Endodermal cell (in vitro differentiated cells): ENCODE data around the gene IQCE. TPM values are rescaled to one million over a fixed set of nuclear protein-coding genes. Genes with fewer than 3 reads are reported as not detected.
A peak's percentile ranks its signal among the peaks of the same experiment; 100 is the strongest.
"Not testable (repeated sequence)": the region's sequence is repeated elsewhere in the genome, so short reads cannot be mapped to it uniquely, and the experiment has no call there.

ENCODE experiments used
- DNase-seq: peaks from one replicate; pipeline ENCODE4 v3.0.0-alpha.2; 2017
- H3K27ac ChIP-seq: 2 replicates; pipeline ENCODE4 v1.5.1; 2013; ENCODE audit warnings: mild to moderate bottlenecking, low read depth, low read length, moderate library complexity
- H3K27me3 ChIP-seq: 2 replicates; pipeline ENCODE4 v1.6.1; 2013; ENCODE audit warnings: mild to moderate bottlenecking, low read length, moderate library complexity; ENCODE audit not compliant: insufficient read depth, control insufficient read depth, poor library complexity, severe bottlenecking
- H3K36me3 ChIP-seq: 2 replicates; pipeline ENCODE4 v1.7.0; 2013; ENCODE audit warnings: mild to moderate bottlenecking, low read length, moderate library complexity; ENCODE audit not compliant: control insufficient read depth, insufficient read depth
- H3K4me1 ChIP-seq: one replicate; pipeline ENCODE4 v1.7.0; 2013; ENCODE audit warnings: low read length; ENCODE audit not compliant: control insufficient read depth, insufficient read depth
- H3K4me3 ChIP-seq: 2 replicates; pipeline ENCODE4 v1.5.1; 2013; ENCODE audit warnings: mild to moderate bottlenecking, low read length, moderate library complexity
- H3K9ac ChIP-seq: 2 replicates; pipeline ENCODE4 v1.6.1; 2013; ENCODE audit warnings: mild to moderate bottlenecking, low read length, moderate library complexity; ENCODE audit not compliant: poor library complexity, severe bottlenecking; ENCODE audit errors: extremely low read depth
- H3K9me3 ChIP-seq: 2 replicates; pipeline ENCODE4 v1.6.1; 2013; ENCODE audit warnings: mild to moderate bottlenecking, low read length, moderate library complexity; ENCODE audit not compliant: control insufficient read depth
- H3K27ac Mint-ChIP-seq: 2 replicates; pipeline ENCODE4 v1.8.0; 2020; ENCODE audit warnings: mixed read lengths
- H3K27me3 Mint-ChIP-seq: 2 replicates; pipeline ENCODE4 v1.8.0; 2021; ENCODE audit warnings: mild to moderate bottlenecking, mixed read lengths; ENCODE audit not compliant: insufficient read depth
- H3K36me3 Mint-ChIP-seq: 2 replicates; pipeline ENCODE4 v1.8.0; 2020; ENCODE audit warnings: low read depth, mixed read lengths
- H3K4me1 Mint-ChIP-seq: 2 replicates; pipeline ENCODE4 v1.8.0; 2020; ENCODE audit warnings: mixed read lengths
- H3K4me3 Mint-ChIP-seq: 2 replicates; pipeline ENCODE4 v1.8.0; 2020; ENCODE audit warnings: mild to moderate bottlenecking, moderate library complexity, mixed read lengths
- H3K9me3 Mint-ChIP-seq: 2 replicates; pipeline ENCODE4 v1.8.0; 2020; ENCODE audit warnings: mild to moderate bottlenecking, mixed read lengths
- CTCF ChIP-seq: fragments of 200-600 bp; sonication (generic); conservative IDR thresholded peaks from 2 replicates; pipeline ENCODE4 v1.5.0; 2021; ENCODE audit warnings: antibody characterized with exemption, mild to moderate bottlenecking
- WGBS, 2 experiments: methylation state at CpG; one replicate each; pipeline versions ENCODE4 v1.1.5 to v1.1.7; 2013; ENCODE audit warnings: missing lambda C conversion rate in 2 of 2, mixed read lengths in 1 of 2; ENCODE audit not compliant: insufficient coverage in 1 of 2, insufficient read length in 1 of 2; 5-methylcytosine and 5-hydroxymethylcytosine counted together
- total RNA-seq, 2 donors: library from RNA; stranded (reverse); fragmentation: NEBNext Ultra II Directional in 1 of 2; extraction: Animal tissue kit (Norgen Biotek cat#: 25700) in 1 of 2; gene quantifications; 2 replicates in 1 of 2; 3 replicates in 1 of 2; pipeline ENCODE4 v1.2.1, GENCODE V29; 2021

The IQCE gene
- total RNA-seq, 2 donors from 2014 or later = 15.4 to 20.8 TPM

GRCh38 chr7:2534214-2534613 is 24.6 kb upstream of the IQCE start:
- Mint-ChIP-seq H3K36me3 (peaks cover 14% of the 10 kb centered on the region), H3K9me3 (peaks cover 11% of the 10 kb centered on the region)
- H3K27me3 ChIP-seq, H3K9me3 ChIP-seq, H3K27ac ChIP-seq, H3K4me1 Mint-ChIP-seq, H3K27me3 Mint-ChIP-seq, DNase-seq, H3K4me3 Mint-ChIP-seq, H3K4me3 ChIP-seq, H3K36me3 ChIP-seq, H3K9ac ChIP-seq, H3K4me1 ChIP-seq, H3K27ac Mint-ChIP-seq: not testable (repeated sequence)
- 95% methylated on average over 15 of the region's 34 CpGs; no CpG with 5 or more reads in 1 of the 2 experiments for WGBS, 2 experiments

- 92 to 94% methylated on average over 9 to 16 of the region's 19 CpGs for WGBS, 2 experiments
- H3K27me3 Mint-ChIP-seq, DNase-seq, H3K36me3 ChIP-seq, H3K9me3 ChIP-seq, H3K27ac ChIP-seq, H3K27me3 ChIP-seq, H3K9ac ChIP-seq, H3K27ac Mint-ChIP-seq, H3K4me3 ChIP-seq, H3K4me1 Mint-ChIP-seq, H3K4me1 ChIP-seq, H3K4me3 Mint-ChIP-seq: not testable (repeated sequence)
- H3K9me3 Mint-ChIP-seq = peaks cover 11% of the 10 kb centered on the region
- H3K36me3 Mint-ChIP-seq = peaks cover 24% of the 10 kb centered on the region
These were observed 22.7 kb upstream of the IQCE start for GRCh38 chr7:2535872-2536627.

DNA sequence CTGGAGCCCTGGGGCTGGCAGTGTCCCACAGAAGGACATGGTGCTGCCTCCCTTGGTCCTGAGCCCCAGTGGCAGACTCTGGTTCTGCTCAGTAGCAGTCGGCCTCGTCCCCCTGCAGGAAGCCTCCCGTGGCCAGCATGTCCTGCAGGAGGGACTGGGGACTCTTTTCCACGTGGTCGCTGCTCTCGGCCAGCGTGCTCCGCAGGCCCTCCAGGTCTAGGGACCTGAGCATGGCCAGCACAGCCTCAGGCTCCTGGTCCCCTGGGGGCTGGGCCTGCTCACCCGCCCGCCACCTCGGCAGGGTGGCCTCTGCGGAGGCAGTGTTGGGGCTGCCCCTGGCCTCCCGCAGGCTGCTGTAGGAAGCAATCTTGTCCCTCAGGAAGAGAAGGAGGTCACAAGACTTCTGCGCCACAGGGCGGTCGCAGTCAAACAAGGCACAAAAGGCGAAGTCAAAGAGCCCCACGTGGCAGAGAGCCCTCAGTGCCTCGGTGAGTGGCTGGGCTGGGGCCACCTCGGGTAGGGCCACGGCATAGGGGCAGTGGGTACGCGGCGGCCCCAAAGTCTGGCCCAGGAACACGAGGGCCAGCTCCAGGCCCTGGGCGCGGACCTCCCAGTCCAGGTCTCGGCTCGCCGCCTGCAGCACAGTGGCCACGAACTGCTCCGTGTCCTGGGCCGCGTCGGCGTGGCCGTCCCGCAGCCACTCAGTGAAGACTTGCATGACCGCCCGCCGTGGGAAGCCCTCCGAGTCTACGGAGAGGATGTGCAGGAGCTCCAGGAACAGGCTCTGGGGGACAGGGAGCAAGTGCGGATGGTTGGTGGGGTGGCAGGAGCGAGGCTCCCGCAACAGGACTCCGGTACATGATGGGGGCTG is 20.6 kb upstream of the IQCE start:
- no peak overlapping the region for H3K4me3 ChIP-seq
- peak; percentile 49 for TF ChIP-seq CTCF
- Mint-ChIP-seq H3K9me3 (peaks cover 11% of the 10 kb centered on the region), H3K4me3 (no peak overlapping the region), H3K36me3 (peaks cover 28% of the 10 kb centered on the region), H3K27ac (no peak overlapping the region), H3K4me1 (no peaks in the 10 kb centered on the region), H3K27me3 (no peaks in the 10 kb centered on the region)
- H3K27me3 ChIP-seq = no peaks in the 10 kb centered on the region
- WGBS, 2 experiments = 95% methylated on average over 33 to 47 of the region's 47 CpGs
- H3K27ac ChIP-seq = no peak overlapping the region
- peak; percentile 67 for DNase-seq
- no peak overlapping the region for H3K9ac ChIP-seq
- H3K36me3 ChIP-seq = peaks cover 2% of the 10 kb centered on the region
- H3K9me3 ChIP-seq = no peaks in the 10 kb centered on the region
- no peaks in the 10 kb centered on the region for H3K4me1 ChIP-seq
